ENCODE results near the gene ARID5A.

GRCh38 chr2:96537066-96537733, 648 bp downstream of the ARID5A start:
- TF ChIP-seq POLR2A (IDR thresholded peaks at IDR 0.05; ENCODE audit: low read length) (no peak), GATA1 (IDR thresholded peaks at IDR 0.05; ENCODE audit: low read depth, low read length) (no peak)
